Stimulated activated naive CD8-positive, alpha-beta T cell treated with anti-CD3 and anti-CD28 coated beads, Interleukin-15, Interleukin-2, amounts not matched to agents 100 U/mL and 50 U/mL, for 24 hours (primary cell): ENCODE results near the gene FRAT2.

Source experiments
- ATAC-seq: fragments of 150-1000 bp; cut with Tn5 transposase; one replicate; pipeline ENCODE4 v1.10.0; 2021
- DNase-seq: peaks from one replicate; pipeline ENCODE4 v3.0.0; 2021

The FRAT2 gene, protein sequence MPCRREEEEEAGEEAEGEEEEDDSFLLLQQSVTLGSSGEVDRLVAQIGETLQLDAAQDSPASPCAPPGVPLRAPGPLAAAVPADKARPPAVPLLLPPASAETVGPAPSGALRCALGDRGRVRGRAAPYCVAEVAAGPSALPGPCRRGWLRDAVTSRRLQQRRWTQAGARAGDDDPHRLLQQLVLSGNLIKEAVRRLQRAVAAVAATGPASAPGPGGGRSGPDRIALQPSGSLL

DNA sequence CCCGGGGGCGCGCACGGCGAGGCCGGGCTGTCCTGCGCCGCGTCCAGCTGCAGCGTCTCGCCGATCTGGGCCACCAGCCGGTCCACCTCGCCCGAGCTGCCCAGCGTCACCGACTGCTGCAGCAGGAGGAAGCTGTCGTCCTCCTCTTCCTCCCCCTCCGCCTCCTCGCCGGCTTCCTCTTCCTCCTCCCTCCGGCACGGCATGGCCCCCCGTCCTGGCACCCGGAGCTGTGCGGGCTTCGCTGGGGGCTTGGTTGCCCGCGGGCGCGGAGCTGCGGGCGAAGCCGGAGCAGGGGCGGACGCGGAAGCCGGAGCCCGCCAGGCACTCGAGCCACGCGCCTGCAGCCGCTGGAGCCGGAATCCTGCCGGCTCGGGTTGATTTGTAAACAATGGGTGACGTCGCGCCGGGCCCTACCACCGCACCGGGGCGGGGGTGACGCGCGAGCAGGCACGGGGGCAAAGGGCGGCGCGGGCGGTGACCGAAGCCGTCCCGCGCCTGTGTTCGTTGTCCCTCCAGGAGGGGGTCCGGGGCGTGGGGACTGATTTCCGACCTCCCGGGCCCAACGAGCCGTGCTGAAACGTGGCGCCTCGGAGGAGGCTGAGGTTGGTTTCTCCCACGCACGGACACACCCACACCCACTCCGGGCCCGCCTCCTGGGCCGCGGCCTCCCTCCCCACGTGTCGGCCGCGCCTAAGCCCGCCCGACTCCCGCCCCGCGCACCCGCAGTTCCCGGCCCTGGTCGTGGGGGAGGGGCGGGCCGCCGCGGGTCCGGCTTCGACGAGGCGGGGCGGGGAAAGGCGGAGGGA lies at the start of gene FRAT2:
FRAT2 (minus strand) TSS at position 360 of the 806 bp plus-strand sequence; CDS start at position 203, 157 bp downstream.
- peak; percentile 88 for DNase-seq
- peak; percentile 83 for ATAC-seq

DNA sequence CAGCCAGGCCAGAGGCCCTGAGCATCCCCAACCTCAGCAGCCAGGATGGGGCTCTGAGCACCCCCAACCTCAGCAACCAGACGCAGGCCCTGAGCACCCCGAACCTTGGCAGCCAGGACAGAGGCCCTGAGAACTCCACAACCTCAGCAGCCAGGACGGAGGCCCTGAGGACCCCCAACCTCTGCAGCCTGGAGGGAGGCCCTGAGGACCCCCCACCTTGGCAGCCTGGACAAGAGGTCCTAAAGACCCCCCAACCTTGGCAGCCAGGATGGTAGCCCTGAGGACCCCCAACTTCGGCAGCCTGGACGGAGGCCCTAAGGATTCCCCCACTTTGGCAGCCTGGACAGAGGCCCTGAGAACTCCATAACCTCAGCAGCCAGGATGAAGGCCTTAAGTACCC lies 49.6 kb upstream of the FRAT2 start:
- ATAC-seq (no peak), DNase-seq (no peak)

DNA sequence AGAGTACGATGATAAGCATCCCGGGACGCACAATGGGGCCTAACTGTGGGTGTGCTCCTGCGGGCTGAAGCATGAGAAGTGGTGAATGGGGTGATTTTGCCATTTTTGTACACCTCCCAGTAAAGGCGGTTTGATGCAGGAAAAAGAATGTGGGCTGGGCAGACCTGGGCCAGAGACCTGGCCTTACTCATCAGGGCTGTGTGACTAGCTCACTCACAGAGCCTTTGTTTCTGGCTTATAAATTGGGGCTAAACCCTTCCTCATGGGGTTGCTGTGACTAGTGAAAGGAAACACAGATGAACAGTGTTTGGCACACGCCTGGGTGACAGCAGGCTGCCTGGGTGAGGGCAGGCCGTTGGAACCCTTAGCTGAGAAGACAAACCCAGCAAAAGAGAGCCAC lies 48.6 kb upstream of the FRAT2 start:
- ATAC-seq, result no peak

DNA sequence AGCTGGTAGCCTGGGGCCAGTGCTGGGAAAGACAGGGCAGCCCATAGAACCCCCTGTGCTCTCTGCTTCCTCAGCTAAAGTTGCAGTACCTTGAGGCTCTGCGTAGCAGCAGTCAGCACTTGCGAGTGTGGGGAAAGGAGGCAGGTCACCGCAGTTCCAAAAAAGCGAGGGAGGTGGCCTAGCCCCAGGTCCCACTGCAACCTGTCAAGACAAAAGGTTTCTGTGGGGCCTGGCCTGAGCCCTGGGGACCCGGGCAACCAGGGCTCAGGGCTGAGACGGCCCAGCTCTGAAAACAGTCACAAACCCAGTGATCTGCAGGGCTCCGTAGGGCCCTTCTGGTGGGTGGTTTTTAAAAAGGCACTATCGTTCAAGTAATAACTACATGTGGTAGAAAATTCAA lies 47.1 kb upstream of the FRAT2 start:
- no peak for ATAC-seq
- no peak for DNase-seq

More for the DNA sequence above, 48.6 kb upstream of the FRAT2 start:
- DNase-seq, result no peak

DNA sequence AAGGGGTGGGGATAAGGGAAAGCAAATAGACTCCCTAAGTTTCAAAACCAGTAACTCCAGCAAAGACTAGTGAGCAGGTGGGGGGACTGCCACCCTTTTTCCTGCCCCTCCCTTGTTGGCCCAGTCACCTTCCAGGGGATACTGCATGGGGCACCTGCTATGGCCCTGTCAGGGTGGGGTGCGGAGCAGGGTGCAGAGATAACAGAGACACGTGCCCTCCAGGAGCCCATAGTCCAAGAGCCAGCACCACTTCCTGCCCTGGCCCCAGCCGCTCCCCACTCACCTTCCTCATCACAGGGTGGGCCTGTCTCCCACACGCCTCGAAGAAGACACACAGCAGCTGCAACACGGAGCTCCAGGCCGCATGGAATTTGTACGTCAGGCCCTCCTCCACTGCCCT lies 46.0 kb upstream of the FRAT2 start:
- DNase-seq, result no peak
- no peak for ATAC-seq

DNA sequence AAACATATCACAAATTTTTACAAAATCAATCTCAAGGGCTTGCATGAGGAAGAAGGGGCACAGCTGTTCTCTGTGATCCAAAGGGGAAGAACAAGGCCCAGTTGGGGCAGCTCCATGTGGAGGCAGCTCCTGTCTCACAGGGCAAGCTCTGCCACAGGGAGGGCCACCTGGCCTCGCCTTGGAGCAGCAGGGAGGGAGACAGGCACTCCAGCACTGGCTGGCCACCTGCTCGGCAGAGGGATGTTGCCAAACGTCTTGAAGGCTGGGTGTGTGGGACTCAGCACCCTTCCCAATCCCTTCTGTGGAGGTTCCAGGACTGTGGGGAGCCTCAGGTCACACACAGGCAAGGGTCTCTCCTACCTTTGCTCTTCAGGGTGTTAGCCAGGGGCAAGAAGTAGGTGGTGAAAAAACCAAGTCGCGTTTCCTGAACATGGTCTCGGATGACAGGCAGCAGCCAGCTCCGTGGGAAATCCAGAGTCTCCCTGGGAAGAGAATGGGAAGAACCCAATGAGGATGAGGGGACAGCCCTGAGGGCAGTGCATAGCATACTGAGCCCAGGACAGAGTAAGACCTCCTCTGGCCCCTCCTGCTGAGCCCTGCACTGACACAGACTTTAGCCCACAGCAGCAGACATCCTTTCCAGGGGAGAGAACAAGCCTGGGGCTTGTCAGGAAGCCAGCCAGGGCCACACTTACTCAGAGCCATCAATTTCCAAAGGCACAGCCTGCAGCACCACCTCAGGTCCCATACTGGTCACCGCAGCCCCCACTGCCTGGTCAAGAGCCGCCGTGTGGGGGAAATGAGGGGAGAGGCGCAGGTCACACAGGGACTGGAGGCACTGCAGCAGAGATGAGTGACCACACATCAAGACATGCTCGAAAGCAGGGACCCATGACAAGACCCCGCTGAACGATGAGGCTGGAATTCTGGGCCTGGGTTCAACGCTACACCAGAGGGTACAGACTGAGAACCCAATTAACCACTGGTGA lies 44.7 kb upstream of the FRAT2 start:
- no peak for DNase-seq
- no peak for ATAC-seq

DNA sequence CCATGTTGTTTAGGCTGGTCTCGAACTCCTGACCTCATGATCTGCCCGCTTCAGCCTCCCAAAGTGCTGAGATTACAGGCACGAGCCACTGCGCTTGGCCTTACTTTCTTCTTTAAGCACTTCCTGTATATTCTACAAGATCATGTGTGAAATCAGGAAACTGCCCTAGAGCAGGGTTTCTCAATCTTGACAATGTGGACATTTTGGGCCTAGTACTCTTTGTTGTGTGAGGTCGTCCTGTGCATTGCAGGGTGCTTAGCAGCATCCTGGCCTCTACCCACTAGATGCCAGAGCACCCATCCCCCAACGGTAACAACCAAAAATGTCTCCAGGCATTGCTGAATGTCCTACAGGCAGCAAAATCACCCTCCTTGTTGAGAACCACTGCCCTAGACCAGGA lies 41.9 kb upstream of the FRAT2 start:
- DNase-seq, result no peak
- ATAC-seq, result no peak

DNA sequence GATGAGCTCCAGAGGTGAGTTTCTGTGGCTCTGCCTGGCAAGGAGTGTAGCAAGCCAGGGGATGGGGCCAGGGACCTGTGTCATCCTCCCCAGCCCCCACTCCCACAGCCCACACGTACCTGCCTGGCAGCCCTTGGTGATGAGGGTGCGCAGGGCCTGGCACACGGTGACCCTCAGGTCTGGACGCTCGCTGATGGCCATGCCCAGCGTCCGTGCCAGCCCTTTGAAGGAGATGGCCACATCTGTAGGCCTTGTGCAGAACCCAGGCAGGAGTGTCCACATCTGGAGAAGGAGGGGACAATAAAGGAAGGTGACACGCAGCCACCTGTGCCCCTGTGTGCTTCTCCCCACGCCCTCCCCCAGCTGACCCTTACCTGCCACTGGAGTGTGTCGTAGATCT lies 38.9 kb upstream of the FRAT2 start:
- ATAC-seq (no peak), DNase-seq (no peak)

DNA sequence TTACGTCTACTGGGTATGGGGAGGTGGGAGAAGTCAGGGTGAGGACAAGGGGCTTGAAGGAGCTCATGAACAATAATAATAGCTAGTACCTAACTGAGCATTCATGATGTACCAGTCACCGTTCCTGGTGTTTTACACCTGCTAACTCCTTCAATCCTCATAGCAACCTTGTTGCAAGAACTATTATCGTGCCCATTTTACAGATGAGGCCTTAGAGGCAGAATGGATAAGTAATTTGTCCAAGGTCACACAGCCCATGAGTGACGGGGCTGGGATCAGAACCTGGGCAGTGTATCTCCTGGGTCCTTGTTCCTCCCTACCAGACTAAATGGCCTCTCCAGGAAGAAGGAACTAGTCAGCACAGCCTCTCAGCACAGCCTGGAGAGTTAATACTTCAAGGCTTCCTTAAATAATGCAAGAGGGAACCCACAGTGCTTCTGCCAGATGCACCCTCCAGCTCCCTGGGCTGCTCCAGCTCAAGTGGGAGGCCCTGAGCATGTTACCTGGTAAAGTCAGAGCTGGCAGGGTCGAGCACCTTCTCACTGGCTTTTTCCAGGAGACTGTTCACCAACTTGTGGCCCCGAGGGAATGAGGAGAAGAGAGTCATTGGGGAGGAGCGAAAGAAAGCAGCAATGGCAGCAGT lies 37.8 kb upstream of the FRAT2 start:
- DNase-seq, result no peak
- no peak for ATAC-seq

DNA sequence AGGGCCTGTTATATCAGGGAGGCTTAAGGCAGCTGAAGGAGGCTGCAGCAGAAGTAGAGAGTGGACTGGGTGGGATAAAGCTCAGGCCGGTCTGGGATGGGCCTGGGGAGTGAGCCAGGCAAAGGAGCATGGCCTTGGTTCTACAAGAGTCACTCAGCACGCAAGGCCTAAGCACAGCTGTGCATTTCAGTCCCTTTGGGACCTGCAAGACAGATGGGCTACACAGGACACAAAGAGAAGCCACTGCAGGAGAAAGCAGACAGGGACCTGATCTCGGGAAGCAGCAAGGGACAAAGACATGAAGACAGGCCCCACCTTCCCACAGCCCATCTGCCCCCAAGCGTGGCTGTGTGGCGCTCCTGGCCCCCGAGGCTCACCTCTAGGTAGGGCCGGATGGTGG lies 37.2 kb upstream of the FRAT2 start:
- no peak for ATAC-seq
- DNase-seq, result no peak

DNA sequence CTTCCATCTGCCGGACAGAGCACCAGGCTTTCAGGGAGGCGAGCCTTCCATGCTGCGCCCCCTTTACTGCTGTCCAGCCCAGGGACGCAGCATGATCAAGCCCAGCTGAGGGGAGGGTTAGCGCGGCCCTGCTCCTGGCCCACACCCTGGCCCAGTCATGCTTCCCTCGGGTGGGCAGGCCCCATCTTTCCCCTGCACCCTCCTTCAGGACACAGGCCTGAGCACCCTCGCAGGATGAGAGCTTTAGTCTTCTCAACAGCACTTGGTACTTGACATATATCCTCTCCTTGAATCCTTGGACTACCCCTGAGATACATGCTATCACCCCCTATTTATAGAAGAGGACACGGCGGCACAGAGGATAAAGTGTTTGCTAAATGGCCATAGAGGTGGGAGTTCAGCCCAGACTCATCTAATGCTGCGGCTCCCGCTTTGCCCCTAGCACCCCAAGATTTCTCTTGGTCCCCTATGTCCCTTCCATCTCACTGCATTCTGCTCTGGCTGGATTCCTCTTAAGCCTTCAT lies 32.7 kb upstream of the FRAT2 start:
- ATAC-seq (no peak), DNase-seq (no peak)

DNA sequence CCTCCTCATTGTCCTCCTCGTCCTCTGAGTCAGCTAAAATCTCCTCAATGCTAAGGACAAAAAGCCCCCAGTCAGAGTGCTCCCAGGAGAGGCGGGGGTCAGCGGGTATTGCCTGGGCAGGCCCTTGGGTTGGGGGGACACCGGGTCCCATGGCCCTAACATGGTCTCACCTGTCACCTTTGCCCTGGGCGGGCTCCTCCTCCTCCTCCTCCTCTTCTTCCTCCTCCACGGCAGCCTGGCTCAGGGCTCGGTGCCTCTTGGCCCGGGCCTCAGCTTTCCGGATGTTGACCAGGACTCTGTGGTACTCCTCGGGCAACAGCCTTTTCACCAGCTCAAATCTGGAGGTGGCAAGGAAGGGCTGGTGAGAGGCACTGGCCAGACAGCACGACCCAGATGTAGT lies 32.0 kb upstream of the FRAT2 start:
- ATAC-seq, result no peak

DNA sequence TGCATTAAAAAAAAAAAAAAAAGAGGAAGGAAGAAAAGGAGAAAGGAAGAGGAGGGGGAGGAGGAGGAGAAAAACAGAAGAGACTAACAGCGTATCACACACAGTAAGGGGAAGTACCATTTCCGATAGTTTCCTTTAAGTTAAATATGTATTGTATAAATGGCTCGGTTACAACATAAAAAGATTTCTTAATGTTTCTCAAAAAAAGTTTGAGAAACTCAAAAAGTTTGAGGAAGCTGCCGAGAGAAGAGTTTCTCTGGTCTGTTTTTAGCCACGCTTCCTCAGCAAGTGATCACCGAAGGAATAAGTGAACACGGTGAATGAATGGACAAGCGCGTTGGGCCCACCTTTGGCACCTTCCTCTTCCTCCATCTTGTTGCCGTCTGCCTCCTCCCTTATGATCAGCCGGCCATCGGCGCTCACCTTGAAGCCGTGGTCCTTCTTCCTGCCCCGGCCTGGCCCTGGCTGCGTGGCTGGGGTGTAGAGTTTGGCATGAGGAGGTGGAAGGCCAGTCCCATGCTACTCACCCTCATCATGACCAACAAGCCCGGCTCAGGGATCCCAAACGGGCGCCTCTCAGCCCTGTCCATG lies 31.3 kb upstream of the FRAT2 start:
- no peak for DNase-seq
- no peak for ATAC-seq

More for the DNA sequence above, 32.0 kb upstream of the FRAT2 start:
- no peak for DNase-seq

DNA sequence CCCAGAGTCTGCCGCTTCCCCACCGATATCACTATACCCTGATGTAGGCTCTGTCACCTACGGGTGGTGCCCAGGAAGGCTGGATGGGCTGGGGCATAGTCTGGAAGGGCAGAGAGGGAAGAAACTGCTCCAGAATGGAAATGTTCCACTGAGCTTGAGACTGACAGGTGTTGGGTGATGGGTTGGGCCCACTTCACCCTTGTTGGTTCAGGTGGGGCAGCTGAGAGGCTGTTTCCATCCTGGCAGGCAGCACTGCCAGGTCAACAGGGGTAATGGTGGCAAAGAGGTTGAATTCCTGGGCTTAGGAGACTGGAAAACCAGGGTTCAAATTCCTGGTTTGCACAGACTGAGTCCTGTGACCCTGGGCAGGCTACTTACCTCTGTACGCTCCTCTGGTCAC lies 28.5 kb upstream of the FRAT2 start:
- ATAC-seq, result no peak

DNA sequence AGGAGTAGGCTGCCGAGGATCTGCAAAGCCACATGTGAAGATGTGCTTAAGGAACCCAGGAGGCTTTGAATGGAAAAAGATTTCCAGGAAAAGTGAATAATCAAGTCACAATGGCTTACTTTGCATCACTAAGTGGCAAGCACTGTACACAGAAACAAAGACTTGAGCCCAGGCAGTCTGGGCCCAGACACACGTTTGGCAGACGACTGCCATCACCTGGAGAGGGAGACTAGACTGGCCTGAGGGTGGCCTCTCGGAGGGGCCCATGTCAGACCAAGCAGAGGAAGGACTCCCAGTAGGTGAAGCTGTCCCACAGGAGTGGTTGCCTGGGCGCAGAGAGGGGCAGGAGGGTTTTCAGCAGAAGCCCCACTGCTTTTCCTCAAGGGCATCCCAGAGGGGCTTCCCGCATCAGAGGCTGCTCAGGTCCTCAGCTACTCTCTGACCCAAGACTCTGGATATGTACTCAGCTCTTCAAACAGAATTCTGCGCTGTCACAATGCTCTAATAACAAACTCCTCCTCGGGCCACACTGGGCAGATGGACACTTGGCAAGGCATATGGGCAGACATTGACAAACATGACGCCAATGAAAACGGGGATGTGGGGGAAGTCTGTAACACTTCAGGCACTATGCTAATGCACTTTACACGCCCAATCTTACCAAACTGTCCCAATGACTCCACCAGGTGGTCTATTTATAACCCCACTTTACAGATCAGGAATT lies 27.9 kb upstream of the FRAT2 start:
- DNase-seq, result no peak
- ATAC-seq, result no peak

More for the DNA sequence above, 28.5 kb upstream of the FRAT2 start:
- no peak for DNase-seq

DNA sequence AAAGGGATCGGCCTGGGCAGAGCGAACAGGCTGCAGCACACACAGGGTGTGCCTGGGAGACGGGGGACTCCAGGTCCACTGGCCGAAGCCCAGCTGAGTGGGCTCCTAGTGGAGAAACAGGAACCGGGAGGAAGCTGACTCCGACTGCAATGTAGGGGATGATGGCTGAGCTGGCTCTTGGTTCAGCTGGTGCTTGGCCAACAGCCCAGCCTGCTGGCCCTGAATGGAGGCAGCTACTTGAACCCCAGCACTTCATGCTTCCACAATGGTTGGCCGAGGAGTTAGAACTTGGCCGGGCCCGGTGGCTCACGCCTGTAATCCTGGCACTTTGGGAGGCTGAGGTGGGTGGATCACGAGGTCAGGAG lies 27.0 kb upstream of the FRAT2 start:
- no peak for ATAC-seq
- DNase-seq, result no peak

DNA sequence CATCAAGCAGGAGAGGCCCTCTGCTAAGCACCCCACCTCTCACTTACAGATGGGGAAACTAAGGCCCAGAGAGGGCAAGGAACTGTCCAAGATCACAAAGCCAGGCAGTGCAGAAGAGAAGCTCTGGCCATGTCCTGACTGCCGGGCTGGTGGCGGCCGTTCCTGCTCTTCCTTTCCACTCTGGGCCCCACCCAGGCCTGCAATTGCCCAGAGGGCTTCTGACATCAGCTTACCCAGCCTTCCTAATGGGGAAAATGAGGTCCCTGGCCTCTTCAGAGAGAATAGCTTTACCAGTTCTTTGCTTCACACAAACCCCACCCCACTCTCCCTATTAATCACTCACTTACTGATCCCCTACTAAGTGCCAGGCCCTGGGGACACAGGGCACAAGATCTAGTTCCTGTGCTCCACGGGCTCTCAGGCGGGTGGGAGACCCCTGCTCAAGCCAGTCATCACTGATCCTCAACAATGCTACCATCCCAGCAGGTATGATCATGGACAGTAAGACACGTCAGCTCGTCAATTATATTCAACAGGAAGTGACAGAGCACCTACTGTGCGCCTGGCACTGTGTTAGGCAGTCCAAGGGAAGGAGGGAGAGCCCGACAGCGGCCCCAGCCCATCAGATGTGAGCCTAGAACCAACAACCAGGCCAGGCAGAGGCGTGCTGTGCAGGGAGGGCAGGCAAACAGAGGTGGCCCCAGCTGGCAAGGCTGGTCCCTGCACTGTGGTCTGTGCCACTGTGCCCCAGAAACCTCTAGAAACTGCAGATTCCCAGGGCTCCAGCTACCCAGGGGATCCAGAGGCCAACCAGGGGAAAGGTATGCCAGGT lies 26.4 kb upstream of the FRAT2 start:
- no peak for DNase-seq
- no peak for ATAC-seq

DNA sequence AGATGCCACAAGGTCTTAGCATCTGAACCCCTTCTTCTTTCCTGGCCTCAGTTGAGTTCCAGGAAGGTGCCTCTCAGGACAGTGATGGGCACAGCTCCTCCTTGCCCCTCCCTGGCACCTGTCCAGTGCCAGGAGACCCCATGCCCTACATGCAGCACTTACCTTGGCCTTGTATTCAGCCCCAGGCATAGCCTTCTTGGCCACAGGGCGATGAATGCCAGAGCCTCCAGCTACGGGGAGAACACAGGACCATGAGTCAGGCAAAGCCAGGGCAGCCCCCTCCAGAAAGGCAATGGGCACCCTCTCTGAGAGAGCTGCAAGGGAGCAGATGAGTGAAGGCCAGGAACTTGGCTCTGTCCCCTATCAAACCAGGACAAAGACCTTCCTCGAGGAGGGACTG lies 24.3 kb upstream of the FRAT2 start:
- DNase-seq (no peak), ATAC-seq (no peak)

DNA sequence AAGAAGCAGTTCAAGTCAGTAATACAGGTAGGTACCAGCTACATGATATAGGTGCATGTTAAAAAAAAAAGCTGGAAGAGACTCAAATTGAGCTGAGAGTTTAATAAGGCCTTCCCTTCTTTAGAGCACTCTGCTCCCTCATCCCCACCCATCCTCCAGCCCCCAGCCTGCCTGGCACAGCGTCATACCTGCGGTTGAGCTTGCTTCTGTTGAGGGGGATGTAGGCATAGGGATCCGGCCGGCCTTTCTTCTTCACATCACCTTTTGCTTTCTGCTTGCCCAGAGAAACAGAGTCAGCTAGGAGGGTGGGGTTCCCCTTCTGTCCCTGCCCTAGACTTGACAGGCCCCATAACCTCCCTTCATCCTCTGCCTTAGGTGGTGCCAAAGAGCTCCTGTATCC lies 23.8 kb upstream of the FRAT2 start:
- DNase-seq, result no peak

DNA sequence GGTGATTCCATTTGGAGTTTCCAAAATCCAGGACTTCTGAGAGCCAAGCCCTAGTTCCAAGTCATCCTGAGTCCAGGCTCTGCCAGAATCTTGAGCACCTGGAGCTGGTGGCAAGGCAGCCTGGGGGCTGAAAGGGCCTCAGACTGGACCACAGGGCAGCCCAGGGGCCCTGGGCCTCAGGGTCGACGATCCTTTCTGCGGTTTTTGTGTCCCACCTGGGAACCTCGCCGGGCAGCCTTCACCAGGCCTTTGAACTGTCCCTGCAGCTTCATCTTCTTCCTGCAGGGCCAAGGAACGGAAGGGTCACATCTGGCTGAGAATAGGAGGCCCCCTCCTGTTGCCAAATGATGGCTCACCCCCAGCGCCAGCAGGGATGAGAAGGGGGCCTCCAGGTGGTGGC lies 22.4 kb upstream of the FRAT2 start:
- ATAC-seq (no peak), DNase-seq (no peak)

More for the DNA sequence above, 23.8 kb upstream of the FRAT2 start:
- no peak for ATAC-seq
